Measurements from ENCODE around the gene RNMT. TPM values are rescaled to one million over a fixed set of nuclear protein-coding genes. Genes with fewer than 3 reads are reported as not detected.
"Not testable (repeated sequence)": the region's sequence is repeated elsewhere in the genome, so short reads cannot be mapped to it uniquely, and the experiment has no call there.

The RNMT gene
- total RNA-seq (2014; rRNA removed; shearing (Covaris generic)), result 9.8 and 10.0 TPM in 2 replicates

DNA sequence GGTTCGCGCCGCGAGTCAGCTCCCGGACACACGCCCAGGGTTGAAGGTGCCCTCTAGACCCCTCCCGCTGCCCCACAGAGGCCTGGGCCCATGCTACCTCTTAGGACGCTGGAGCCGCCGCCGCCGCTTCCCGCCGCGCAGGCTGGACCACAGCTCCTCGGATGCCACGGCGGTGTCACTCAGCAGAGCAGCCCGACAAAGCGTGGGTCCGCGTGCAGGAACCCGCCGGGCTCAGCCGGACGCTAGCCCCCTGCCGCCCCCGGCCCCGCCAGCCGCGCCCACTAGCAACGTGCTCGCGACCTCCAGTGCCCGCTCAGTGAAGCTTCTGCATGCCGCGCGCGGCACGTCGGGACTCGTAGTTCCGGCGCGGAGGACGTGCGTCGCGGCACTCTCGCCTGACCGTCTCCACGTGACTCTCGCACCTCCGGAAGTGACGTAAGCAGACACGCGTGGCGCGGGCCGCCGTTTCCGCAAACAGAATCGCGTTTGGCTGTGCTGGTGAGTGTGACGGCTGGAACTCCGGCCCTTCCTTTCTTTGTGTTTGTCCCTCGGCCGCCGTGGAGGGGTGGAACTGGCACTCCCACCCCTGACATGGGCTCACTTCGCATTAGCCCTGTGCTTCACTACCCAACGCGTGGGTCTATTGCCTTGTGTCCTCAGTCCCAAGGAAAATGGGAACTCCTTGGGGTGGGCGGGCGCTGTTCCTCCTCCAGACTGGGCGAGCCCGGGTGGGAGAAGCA lies at the start of gene RNMT, which contains the start of gene FAM210A:
RNMT (plus strand) TSS at position 442 of the 740 bp plus-strand sequence. CDS start 4,845 bp downstream, outside the sequence.
FAM210A (minus strand) TSS at position 327 of the 740 bp plus-strand sequence. CDS start 44,481 bp downstream, outside the sequence.
- peak; percentile 96 for DNase-seq (ENCODE audit: low spot score)

DNA sequence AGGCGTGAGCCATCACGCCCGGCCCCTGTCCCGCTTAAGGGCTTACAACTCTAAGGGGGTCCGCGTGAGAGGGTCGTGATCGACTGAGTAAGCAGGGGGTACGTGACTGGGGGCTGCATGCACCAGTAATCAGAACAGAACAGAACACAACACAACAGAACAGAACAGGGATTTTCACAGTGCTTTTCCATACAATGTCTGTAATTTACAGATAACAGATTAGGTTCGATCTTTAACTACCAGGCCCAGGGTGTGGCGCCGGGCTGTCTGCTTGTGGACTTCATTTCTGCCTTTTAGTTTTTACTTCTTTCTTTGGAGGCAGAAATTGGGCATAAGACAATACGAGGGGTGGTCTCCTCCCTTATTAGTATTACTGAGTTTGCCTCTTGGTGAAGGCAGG lies 49.1 kb upstream of the RNMT start:
- DNase-seq (ENCODE audit: low spot score), result not testable (repeated sequence)

GRCh38 chr18:13680612-13681011 lies 45.9 kb upstream of the RNMT start:
- DNase-seq (ENCODE audit: low spot score), result peak; percentile 58

GRCh38 chr18:13681701-13682100 lies 44.8 kb upstream of the RNMT start:
- DNase-seq (ENCODE audit: low spot score), result no peak

DNA sequence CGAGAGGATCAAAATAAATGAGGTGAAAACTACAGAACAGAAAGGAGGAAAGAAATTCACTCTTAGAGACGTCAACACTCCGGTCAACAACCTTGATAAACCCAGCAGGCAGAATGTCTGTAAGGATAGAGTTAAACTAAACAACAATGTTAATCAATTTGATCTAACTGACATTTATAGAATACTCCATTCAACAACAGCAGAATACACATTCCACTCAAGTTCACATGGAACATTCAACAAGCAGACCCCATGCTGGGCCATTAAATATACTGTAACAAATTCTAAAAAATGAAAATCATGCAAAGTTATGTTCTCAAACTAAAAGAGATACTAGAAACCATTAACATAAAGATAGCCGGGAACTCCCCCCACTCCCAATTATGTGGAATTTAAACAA lies 41.9 kb upstream of the RNMT start:
- DNase-seq (ENCODE audit: low spot score), result no peak

DNA sequence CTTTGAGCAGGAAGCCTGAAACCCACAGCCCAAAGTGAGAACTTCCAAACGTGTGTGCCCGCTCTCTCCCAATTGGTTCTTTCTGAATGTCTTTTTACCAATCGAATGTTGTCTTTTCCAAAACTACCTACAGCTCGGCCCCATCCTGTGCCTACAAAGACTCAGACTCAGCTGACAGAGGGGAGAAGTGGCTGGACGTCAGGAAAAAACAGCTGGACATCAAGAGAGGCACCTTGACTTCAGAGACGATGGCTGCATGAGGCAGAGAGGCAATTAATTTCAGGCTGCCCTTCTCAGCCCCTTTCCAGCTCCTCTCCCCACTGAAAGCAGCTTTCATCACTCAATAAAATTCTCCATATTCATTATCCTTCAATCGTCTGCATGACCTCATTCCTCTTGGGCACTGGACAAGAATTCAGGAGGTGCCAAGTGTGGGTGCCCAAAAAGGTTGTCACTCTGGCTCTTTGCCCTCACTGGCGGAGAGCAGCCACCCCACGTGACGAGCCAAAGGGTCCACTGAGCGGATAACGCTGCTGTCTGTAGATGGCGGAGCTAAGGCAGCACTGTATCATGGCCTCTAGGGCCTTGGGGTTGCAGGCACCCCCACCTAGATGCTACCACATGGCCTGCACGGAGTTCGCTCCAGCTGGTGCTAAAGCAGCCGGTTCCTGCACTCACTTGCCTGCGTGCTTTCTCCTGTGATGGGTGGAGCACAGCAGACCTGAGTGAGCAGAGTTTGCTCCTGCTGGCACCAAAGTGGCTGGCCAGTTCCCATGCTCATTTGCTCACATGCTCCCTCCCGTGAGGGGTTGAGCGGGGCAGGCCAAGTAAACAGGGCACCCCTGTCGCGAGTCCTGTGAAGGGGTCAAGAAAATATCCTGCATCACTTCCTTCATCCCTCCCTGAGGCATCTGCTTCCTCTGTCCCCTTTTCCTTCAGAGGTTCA lies 38.0 kb upstream of the RNMT start:
- DNase-seq (ENCODE audit: low spot score), result no peak

DNA sequence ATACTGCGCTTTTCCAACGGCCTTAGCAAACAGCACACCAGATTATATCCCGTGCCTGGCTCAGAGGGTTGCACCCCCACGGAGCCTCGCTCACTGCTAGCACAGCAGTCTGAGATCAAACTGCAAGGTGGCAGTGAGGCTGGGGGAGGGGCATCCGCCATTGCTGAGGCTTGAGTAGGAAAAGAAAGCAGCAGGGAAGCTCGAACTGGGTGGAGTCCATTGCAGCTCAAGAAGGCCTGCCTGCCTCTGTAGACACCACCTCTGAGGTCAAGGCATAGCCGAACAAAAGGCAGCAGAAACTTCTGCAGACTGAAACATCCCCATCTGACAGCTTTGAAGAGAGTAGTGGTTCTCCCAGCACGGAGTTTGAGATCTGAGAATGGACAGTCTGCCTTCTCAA lies 36.4 kb upstream of the RNMT start:
- not testable (repeated sequence) for DNase-seq (ENCODE audit: low spot score)

DNA sequence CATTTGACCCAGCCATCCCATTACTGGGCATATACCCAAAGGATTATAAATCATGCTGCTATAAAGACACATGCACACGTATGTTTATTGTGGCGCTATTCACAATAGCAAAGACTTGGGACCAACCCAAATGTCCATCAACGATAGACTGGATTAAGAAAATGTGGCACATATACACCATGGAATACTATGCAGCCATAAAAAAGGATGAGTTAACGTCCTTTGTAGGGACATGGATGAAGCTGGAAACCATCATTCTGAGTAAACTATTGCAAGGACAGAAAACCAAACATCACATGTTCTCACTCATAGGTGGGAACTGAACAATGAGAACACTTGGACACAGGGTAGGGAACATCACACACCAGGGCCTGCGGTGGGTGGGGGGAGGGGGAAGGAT lies 31.1 kb upstream of the RNMT start:
- not testable (repeated sequence) for DNase-seq (ENCODE audit: low spot score)

- no peak for DNase-seq (ENCODE audit: low spot score)
These were observed 29.5 kb upstream of the RNMT start for GRCh38 chr18:13696961-13697360.

DNA sequence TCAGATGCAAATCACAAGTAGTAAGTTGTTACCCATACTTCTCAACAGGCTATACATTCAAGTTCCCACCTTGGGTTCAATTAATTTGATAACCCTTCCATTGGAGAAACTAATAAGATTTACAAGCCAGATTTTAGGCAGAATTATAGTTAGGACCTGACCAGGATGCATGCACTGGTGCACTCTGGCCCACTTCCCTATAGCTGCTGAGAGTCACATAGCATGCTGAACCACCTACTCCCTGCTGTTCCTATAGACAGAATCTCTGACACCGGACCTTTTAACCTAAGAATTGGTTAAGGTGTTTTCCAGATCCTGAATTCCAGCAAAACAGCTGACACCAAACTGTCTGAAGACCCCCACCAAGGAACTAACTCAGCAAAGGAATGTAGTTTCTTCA lies 26.3 kb upstream of the RNMT start:
- no peak for DNase-seq (ENCODE audit: low spot score)

DNA sequence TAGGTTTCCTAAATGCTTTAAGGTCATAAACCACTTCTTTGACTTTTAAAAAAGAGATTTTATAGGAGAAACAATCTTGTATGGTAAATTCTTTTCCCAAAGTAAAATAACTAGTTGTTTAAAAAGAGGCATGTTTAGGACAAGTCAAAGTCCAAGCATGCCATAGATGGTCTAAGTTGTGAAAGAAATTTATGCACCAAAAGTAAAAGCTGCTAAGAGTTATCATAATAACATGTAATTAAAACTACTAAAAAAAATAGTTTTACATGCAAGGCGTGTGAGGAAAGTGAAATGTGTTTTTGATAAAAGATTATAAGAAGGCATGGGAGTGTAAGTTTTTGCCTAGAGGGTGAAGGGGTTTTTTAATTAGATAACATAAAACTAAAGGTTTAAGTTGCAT lies 22.6 kb upstream of the RNMT start:
- no peak for DNase-seq (ENCODE audit: low spot score)

DNA sequence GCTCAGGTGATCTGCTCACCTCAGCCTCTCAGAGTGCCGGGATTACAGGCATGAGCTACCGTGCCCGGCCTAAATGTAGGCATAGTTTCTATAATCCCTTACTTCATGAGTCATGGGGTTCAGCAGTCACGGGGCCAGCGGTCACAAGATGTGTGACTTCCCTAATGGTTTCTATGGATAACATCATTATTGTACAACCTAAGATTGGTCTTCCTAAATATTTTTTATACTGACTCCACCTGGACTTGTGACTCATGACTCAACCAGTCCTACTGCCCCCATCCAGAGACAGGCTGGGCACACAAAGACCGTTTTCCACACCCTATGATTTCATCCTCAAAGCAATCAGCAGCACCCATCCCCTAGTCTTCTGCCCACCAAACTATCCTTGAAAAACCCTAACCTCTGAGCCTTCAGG lies 16.1 kb upstream of the RNMT start:
- DNase-seq (ENCODE audit: low spot score), result peak; percentile 22

- DNase-seq (ENCODE audit: low spot score), result no peak
These were observed 13.9 kb upstream of the RNMT start for GRCh38 chr18:13712400-13713131.

- no peak for DNase-seq (ENCODE audit: low spot score)
These were observed 12.9 kb upstream of the RNMT start for GRCh38 chr18:13713455-13714055.

DNA sequence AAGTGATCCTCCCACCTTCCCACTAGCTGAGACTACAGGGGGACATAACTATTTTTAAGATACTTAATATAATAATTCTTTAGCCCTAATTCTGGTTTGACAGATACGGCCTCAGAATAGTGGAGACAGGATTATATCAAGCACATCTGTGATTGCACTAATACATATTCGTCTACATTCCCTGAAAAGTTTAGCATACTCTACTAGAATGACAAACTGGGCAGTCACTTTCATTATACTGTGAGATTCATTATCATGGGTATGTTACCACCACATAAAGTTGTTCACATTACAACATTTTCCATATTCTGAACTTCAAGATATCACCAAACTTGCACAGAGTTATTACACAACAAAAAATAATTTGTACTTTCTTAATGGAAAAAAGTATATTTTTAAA lies 11.1 kb upstream of the RNMT start:
- DNase-seq (ENCODE audit: low spot score), result no peak

GRCh38 chr18:13716916-13717315 lies 9.6 kb upstream of the RNMT start:
- no peak for DNase-seq (ENCODE audit: low spot score)

GRCh38 chr18:13720123-13720522 lies 6.3 kb upstream of the RNMT start:
- DNase-seq (ENCODE audit: low spot score), result no peak

- DNase-seq (ENCODE audit: low spot score), result no peak
These were observed 5.6 kb upstream of the RNMT start for GRCh38 chr18:13720847-13721246.

- DNase-seq (ENCODE audit: low spot score), result peak; percentile 52
These were observed 774 bp upstream of the RNMT start for GRCh38 chr18:13725566-13726231.

DNA sequence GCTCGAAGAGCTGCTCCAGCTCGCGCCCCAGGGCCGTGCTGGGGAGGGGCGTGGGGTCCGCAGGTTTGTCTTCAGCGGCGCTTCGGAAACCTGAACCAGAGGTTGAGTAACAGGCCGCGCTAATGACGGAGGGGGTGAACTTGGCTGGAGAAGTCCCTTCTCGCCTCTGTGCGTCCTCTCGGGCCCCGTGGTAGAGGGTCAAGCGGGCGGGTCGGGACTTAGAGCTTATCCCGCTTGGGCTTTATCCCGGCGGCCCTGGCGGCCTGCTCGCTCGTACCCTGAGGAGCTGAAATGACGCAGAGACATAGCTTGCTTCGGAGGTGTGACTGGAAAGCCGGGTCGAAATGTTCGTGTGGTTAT lies 479 bp downstream of the RNMT start:
- peak; percentile 66 for DNase-seq (ENCODE audit: low spot score)

DNA sequence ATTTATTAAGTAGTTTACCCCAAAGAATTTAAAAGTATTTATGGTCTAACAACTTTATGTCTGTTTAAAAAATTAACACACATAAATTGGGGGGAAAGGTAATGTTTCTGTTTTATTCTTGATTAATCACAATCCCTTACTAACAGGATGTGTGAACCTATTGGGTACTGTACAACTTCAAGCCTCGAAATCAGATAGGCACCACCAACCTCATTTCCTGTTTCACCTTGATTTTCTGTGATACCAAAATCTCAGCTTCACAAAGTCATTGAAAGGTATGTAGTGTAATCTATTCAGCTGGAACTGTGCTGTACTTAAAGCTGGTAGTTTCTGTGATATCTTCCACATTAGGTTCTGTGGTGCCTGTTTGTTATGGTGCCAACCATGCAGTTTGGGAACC lies 4.0 kb downstream of the RNMT start:
- no peak for DNase-seq (ENCODE audit: low spot score)
